Esophagus squamous epithelium (tissue), 5 donors: ENCODE data around the gene RPTOR. TPM values are rescaled to one million over a fixed set of nuclear protein-coding genes. Genes with fewer than 3 reads are reported as not detected.

Experiments
- DNase-seq: peaks from one replicate; lab custom pipeline; 2025; lab: John Stamatoyannopoulos, UW
- H3K27ac ChIP-seq, 4 donors: fragments of 200-600 bp; sonication (generic); one replicate each; pipeline ENCODE4 v1.5.1; 2016 to 2019; ENCODE audit warnings: mild to moderate bottlenecking in 1 of 4
- H3K27me3 ChIP-seq, 4 donors: fragments of 200-600 bp; sonication (generic); 1 replicate in 3 of 4; 2 replicates in 1 of 4; pipeline versions ENCODE4 v1.5.1 to v1.6.0; 2017 to 2021; ENCODE audit warnings: antibody characterized with exemption in 1 of 4
- H3K36me3 ChIP-seq, 3 donors: fragments of 200-600 bp; sonication (generic); one replicate each; pipeline ENCODE4 v1.5.1; 2016 to 2019
- H3K4me1 ChIP-seq, 3 donors: fragments of 200-600 bp; sonication (generic); one replicate each; pipeline ENCODE4 v1.5.1; 2017 to 2019
- H3K4me3 ChIP-seq, 4 donors: fragments of 200-600 bp; sonication (generic); 1 replicate in 3 of 4; 2 replicates in 1 of 4; pipeline ENCODE4 v1.5.1; 2016 to 2019; ENCODE audit warnings: mild to moderate bottlenecking in 2 of 4, moderate library complexity in 1 of 4
- H3K9me3 ChIP-seq, 3 donors: fragments of 200-600 bp; sonication (generic); one replicate each; pipeline ENCODE4 v1.5.1; 2016 to 2019
- CTCF ChIP-seq, 6 experiments: fragments of 450-650 bp in 4 of 6; fragments of 200-600 bp in 2 of 6; sonication (generic) in 2 of 6; IDR thresholded peaks; one replicate each; pipeline ENCODE4 v1.5.1; 2016 to 2019; ENCODE audit warnings: antibody characterized with exemption in 6 of 6, mild to moderate bottlenecking in 4 of 6, moderate library complexity in 4 of 6
- POLR2A ChIP-seq, 4 donors: fragments of 450-650 bp; IDR thresholded peaks; one replicate each; pipeline ENCODE4 v1.6.1; 2017; ENCODE audit warnings: antibody characterized with exemption in 4 of 4, mild to moderate bottlenecking in 4 of 4, moderate library complexity in 3 of 4
- WGBS, 2 donors: methylation state at CpG; one replicate each; pipeline ENCODE4 v1.1.5; 2018; 5-methylcytosine and 5-hydroxymethylcytosine counted together
- intact Hi-C: fragments of 100-400 bp; cut with DNase I; formaldehyde crosslinking; loops from one replicate; pipeline ENCODE4 v1.15.0; 2022
- total RNA-seq, 4 donors: library from RNA; depleted of rRNA; stranded (reverse); fragments of >200 nt; gene quantifications; one replicate each; pipeline ENCODE4 v1.1.0, GENCODE V29; 2016
- donor health status: DM: yes; HTN: yes; CAD: no.

The RPTOR gene
- total RNA-seq, 4 donors from 2014 or later, result 11.7 to 27.8 (median 22.8) TPM

- Histone ChIP-seq H3K4me1 (peaks cover 0 to 12% (median 5%) of the 10 kb centered on the region in 3 donors), H3K4me3 (no peak overlapping the region), H3K36me3 (peaks cover 0 to 84% (median 3%) of the 10 kb centered on the region in 3 donors), H3K27ac (no peak overlapping the region), H3K27me3 (no peaks in the 10 kb centered on the region), H3K9me3 (no peaks in the 10 kb centered on the region)
- 95% methylated on average over 8 to 11 of the region's 22 CpGs for WGBS, 2 donors
- TF ChIP-seq POLR2A (IDR thresholded peaks at IDR 0.05) (no peak), CTCF (IDR thresholded peaks at IDR 0.05) (no peak)
- DNase-seq, result no peak
- intact Hi-C loops, result no loop called here
These were observed 361.1 kb downstream of the RPTOR start for GRCh38 chr17:80905586-80906230.

- Histone ChIP-seq H3K4me3 (no peak overlapping the region), H3K4me1 (peaks cover 0 to 3% (median 0%) of the 10 kb centered on the region in 3 donors), H3K9me3 (no peaks in the 10 kb centered on the region), H3K27ac (no peak overlapping the region), H3K27me3 (no peaks in the 10 kb centered on the region), H3K36me3 (peaks cover 0 to 93% (median 3%) of the 10 kb centered on the region in 3 donors)
- no peak for DNase-seq
- intact Hi-C loops, result no loop called here
- TF ChIP-seq CTCF (IDR thresholded peaks at IDR 0.05), result no peak
- no peak for TF ChIP-seq POLR2A (IDR thresholded peaks at IDR 0.05)
- WGBS, 2 donors, result 91 to 96% methylated on average over 8 to 28 of the region's 39 CpGs
These were observed 362.0 kb downstream of the RPTOR start for GRCh38 chr17:80906364-80907259.

GRCh38 chr17:80907281-80907680 is 362.6 kb downstream of the RPTOR start:
- no peak for TF ChIP-seq POLR2A (IDR thresholded peaks at IDR 0.05)
- no peak for TF ChIP-seq CTCF (IDR thresholded peaks at IDR 0.05)
- Histone ChIP-seq H3K27ac (no peak overlapping the region), H3K27me3 (no peaks in the 10 kb centered on the region), H3K4me3 (no peak overlapping the region), H3K4me1 (no peaks in the 10 kb centered on the region), H3K36me3 (peaks cover 0 to 93% (median 3%) of the 10 kb centered on the region in 3 donors), H3K9me3 (no peaks in the 10 kb centered on the region)
- WGBS, 2 donors, result 91 to 97% methylated on average over 6 to 11 of the region's 12 CpGs
- intact Hi-C loops, result no loop called here
- DNase-seq, result no peak

- no peak for DNase-seq
- WGBS, 2 donors, result 86 to 87% methylated on average over 9 to 11 of the region's 12 CpGs
- intact Hi-C loops, result no loop called here
- no peak for TF ChIP-seq POLR2A (IDR thresholded peaks at IDR 0.05)
- no peak for TF ChIP-seq CTCF (IDR thresholded peaks at IDR 0.05)
- Histone ChIP-seq H3K4me3 (no peak overlapping the region), H3K4me1 (no peaks in the 10 kb centered on the region), H3K9me3 (no peaks in the 10 kb centered on the region), H3K27me3 (no peaks in the 10 kb centered on the region), H3K27ac (no peak overlapping the region), H3K36me3 (peaks cover 0 to 93% (median 3%) of the 10 kb centered on the region in 3 donors)
These were observed 363.6 kb downstream of the RPTOR start for GRCh38 chr17:80908211-80908610.

- TF ChIP-seq CTCF (IDR thresholded peaks at IDR 0.05) (no peak), POLR2A (IDR thresholded peaks at IDR 0.05) (no peak)
- H3K27me3 ChIP-seq, result no peaks in the 10 kb centered on the region
- no peak for DNase-seq
- H3K9me3 ChIP-seq, result no peaks in the 10 kb centered on the region
- peaks cover 0 to 93% (median 3%) of the 10 kb centered on the region in 3 donors for H3K36me3 ChIP-seq
- H3K4me1 ChIP-seq, result no peaks in the 10 kb centered on the region
- H3K27ac ChIP-seq, result no peak overlapping the region
- 91 to 96% methylated on average over 12 to 13 of the region's 13 CpGs for WGBS, 2 donors
- H3K4me3 ChIP-seq, result no peak overlapping the region
- intact Hi-C loops, result no loop called here
These were observed 364.1 kb downstream of the RPTOR start for GRCh38 chr17:80908776-80909175.
